Stimulated activated CD4-positive, alpha-beta T cell treated with anti-CD3 and anti-CD28 coated beads, Interleukin-4, amount 100 ng/mL, for 48 hours (primary cell): ENCODE results near the gene WFIKKN2.

Source experiments
- DNase-seq, 2 donors: peaks; one replicate each; pipeline ENCODE4 v3.0.0-alpha.2; 2020; ENCODE audit warnings: low read depth in 2 of 2

Gene WFIKKN2

GRCh38 chr17:50834429-50835300, 721 bp upstream of the WFIKKN2 start:
- DNase-seq: no peak

- no peak for DNase-seq
These were observed 1.4 kb downstream of the WFIKKN2 start for GRCh38 chr17:50836826-50837225.

GRCh38 chr17:50837286-50837979, 2.0 kb downstream of the WFIKKN2 start:
- DNase-seq: no peak

- DNase-seq: no peak
These were observed 2.9 kb downstream of the WFIKKN2 start for GRCh38 chr17:50837980-50838954.

GRCh38 chr17:50839591-50840310, 4.4 kb downstream of the WFIKKN2 start:
- no peak for DNase-seq

GRCh38 chr17:50840311-50840851, 5.0 kb downstream of the WFIKKN2 start:
- DNase-seq: no peak

GRCh38 chr17:50841277-50841948, 6.0 kb downstream of the WFIKKN2 start:
- no peak for DNase-seq

- peak; percentile 47 to 58 for DNase-seq
These were observed 6.6 kb downstream of the WFIKKN2 start for GRCh38 chr17:50841949-50842354.

GRCh38 chr17:50842506-50843149, 7.2 kb downstream of the WFIKKN2 start:
- DNase-seq: no peak

GRCh38 chr17:50843150-50843905, 7.9 kb downstream of the WFIKKN2 start:
- DNase-seq: no peak

- no peak for DNase-seq
These were observed 8.8 kb downstream of the WFIKKN2 start for GRCh38 chr17:50844117-50844700.

- DNase-seq: no peak
These were observed 10.1 kb downstream of the WFIKKN2 start for GRCh38 chr17:50845240-50846147.

- no peak for DNase-seq
These were observed 12.2 kb downstream of the WFIKKN2 start for GRCh38 chr17:50847566-50847965.

- no peak for DNase-seq
These were observed 12.7 kb downstream of the WFIKKN2 start for GRCh38 chr17:50848039-50848438.

GRCh38 chr17:50848711-50849110, 13.3 kb downstream of the WFIKKN2 start:
- no peak for DNase-seq

GRCh38 chr17:50850640-50851039, 15.3 kb downstream of the WFIKKN2 start:
- no peak for DNase-seq

GRCh38 chr17:50853015-50853615, 17.7 kb downstream of the WFIKKN2 start:
- no peak for DNase-seq
